ENCODE data around the gene FDXACB1. TPM values are rescaled to one million over a fixed set of nuclear protein-coding genes. Genes with fewer than 3 reads are reported as not detected.
A peak's percentile ranks its signal among the peaks of the same experiment; 100 is the strongest.

The FDXACB1 gene
- total and polyA plus RNA-seq, 9 of the 15 experiments (the other 6 are each of a cell fraction or from before 2014, with no cell fraction given): 3.2 to 7.5 (median 5.3) TPM

GRCh38 chr11:111870886-111871692 is 7.9 kb downstream of the FDXACB1 start, which contains the start of gene ALG9 (continued):
- TF ChIP-seq MGA (IDR thresholded peaks at IDR 0.05) (no peak), MAX (CRISPR knock-in tag; IDR thresholded peaks at IDR 0.05) (peak; percentile 53), CGGBP1 (CRISPR knock-in tag; IDR thresholded peaks at IDR 0.05) (no peak), SRF (CRISPR knock-in tag; IDR thresholded peaks at IDR 0.05) (0 out of 4 replicates have a peak, but pooled peaks of 1 of the 2 experiments have one; percentile 32), TFAP4 (CRISPR knock-in tag; IDR thresholded peaks at IDR 0.05; ENCODE audit: borderline replicate concordance) (peak; percentile 49; the same call in 1 of the 2 replicates), KDM1A (IDR thresholded peaks at IDR 0.05) (no peak), TSC22D4 (tag; IDR thresholded peaks at IDR 0.05) (no peak), ZFP1 (CRISPR knock-in tag; IDR thresholded peaks at IDR 0.05) (no peak), FOXK1 (CRISPR knock-in tag; IDR thresholded peaks at IDR 0.05; ENCODE audit: borderline replicate concordance) (0 out of 2 replicates have a peak, but pooled peaks have one; percentile 64), ZKSCAN8 (CRISPR knock-in tag; IDR thresholded peaks at IDR 0.05) (no peak), BRF1 (IDR thresholded peaks at IDR 0.05; ENCODE audit: borderline replicate concordance, extremely low read depth, insufficient read length) (no peak), HCFC1 (IDR thresholded peaks at IDR 0.05; ENCODE audit: low read depth, low read length) (peak; percentile 57), ZBED1 (IDR thresholded peaks at IDR 0.05) (no peak), NEUROD1 (IDR thresholded peaks at IDR 0.05; ENCODE audit: borderline replicate concordance, low read depth, low read length, partially characterized antibody) (peak; percentile 41), CSDE1 (IDR thresholded peaks at IDR 0.05) (no peak)

Data from K562 (cell line).